Measurements from ENCODE around the gene NR4A1. TPM values are rescaled to one million over a fixed set of nuclear protein-coding genes. Genes with fewer than 3 reads are reported as not detected.

The NR4A1 gene
- total RNA-seq, 4 donors from 2014 or later = 74.9 to 1,106 (median 350) TPM

GRCh38 chr12:52082026-52082668 is 30.9 kb downstream of the NR4A1 start:
- no peak for TF ChIP-seq CTCF (IDR thresholded peaks at IDR 0.05)
- no peak for ATAC-seq (ENCODE audit: low FRiP score)
- no peak for DNase-seq (ENCODE audit: low spot score)

DNA sequence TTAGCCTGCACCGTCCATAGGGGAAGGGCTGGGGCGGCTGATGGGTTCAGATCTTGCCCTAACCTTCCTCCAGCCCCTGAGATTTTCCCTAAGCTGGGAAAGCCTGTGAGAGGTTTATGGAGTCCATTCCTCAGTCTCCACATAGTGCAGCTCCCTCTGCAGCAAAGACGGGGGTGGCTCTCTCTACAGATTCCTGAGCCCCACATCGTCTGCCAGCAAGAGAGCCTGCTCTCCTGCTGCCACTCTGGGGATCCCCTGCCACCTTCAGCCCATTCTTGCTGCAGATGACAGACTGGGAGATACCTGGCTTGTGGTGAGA is 31.4 kb downstream of the NR4A1 start:
- no peak for TF ChIP-seq CTCF (IDR thresholded peaks at IDR 0.05)
- ATAC-seq (ENCODE audit: low FRiP score) (no peak), DNase-seq (ENCODE audit: low spot score) (no peak)

DNA sequence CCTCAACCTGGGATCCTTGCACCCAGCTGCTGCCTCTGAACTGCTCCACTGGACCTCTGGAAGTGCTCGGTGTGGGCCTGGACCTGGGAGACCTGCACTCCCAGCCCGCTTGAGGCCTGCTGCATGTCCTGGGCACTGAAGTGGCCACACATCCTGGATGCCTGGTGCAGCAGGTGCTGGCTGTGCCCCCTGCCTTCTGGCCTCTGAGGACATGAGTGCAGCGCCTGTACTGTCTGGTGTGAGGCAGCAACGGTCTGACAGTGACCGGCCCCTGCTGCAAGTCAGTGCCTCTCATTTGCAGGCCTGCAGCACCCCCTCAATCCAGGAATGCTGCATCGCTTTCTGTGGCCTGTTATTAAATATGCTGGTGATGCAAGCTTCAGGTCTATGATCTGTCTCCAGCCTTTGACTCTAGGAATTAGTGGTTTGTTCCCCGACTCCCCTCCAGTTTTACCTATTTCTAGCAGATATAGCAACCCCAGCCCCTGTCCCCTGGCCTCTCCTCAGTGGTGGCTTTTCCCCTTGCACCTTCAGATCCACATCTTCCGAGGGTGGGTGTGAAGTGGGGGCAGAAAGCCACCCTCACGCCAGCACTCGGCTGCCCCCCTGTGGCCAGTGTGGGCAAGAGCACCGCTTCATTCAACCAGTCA is 31.9 kb downstream of the NR4A1 start:
- ATAC-seq (ENCODE audit: low FRiP score) (peak; percentile 70), DNase-seq (ENCODE audit: low spot score) (no peak)
- TF ChIP-seq CTCF (IDR thresholded peaks at IDR 0.05) = peak in 2 of 3 donors; percentile 68 to 71

DNA sequence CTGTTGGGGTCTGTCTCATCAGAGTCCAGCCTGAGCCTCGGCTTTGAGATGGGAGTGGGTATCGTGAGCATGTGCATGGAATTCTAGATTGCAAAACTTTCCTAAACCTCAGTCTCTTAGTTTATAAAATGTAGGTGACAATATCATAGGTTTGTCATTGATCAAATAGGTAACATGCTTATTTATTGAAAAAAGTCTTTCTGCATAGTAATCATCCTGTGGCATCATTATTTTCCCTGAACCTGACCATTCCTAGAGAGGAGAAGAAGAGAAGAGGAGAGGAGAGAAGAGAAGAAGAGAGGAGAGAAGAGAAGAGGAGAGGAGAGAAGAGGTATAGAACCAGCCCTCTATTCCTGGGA is 32.4 kb downstream of the NR4A1 start:
- ATAC-seq (ENCODE audit: low FRiP score) (no peak), DNase-seq (ENCODE audit: low spot score) (no peak)
- no peak for TF ChIP-seq CTCF (IDR thresholded peaks at IDR 0.05)

GRCh38 chr12:52084491-52085231 is 33.4 kb downstream of the NR4A1 start:
- DNase-seq (ENCODE audit: low spot score) (no peak), ATAC-seq (ENCODE audit: low FRiP score) (no peak)
- no peak for TF ChIP-seq CTCF (IDR thresholded peaks at IDR 0.05)

- DNase-seq (ENCODE audit: low spot score) (no peak), ATAC-seq (ENCODE audit: low FRiP score) (no peak)
- no peak for TF ChIP-seq CTCF (IDR thresholded peaks at IDR 0.05)
These were observed 34.5 kb downstream of the NR4A1 start for GRCh38 chr12:52085682-52086180.
